GM23338 (cell line): ENCODE measurements around the gene HEYL. TPM values are rescaled to one million over a fixed set of nuclear protein-coding genes. Genes with fewer than 3 reads are reported as not detected.

Experiments
- ATAC-seq: fragments of 200-7000 bp; cut with Tn5 transposase; 3 replicates; pipeline ENCODE4 v1.9.1; 2020
- DNase-seq: peaks from one replicate; pipeline ENCODE4 v3.0.0-alpha.2; 2015; ENCODE audit warnings: low spot score
- H2AFZ ChIP-seq: fragments of 200-600 bp; sonication (generic); 2 replicates; pipeline ENCODE4 v1.8.0; 2016; ENCODE audit warnings: antibody characterized with exemption, mild to moderate bottlenecking, moderate library complexity
- H3F3A ChIP-seq: fragments of 200-600 bp; sonication (generic); replicated peaks from 2 replicates; pipeline ENCODE4 v1.8.0; 2017; ENCODE audit warnings: antibody characterized with exemption, mixed run types, low read depth
- H3K27ac ChIP-seq: fragments of 200-600 bp; sonication (generic); 2 replicates; pipeline ENCODE4 v1.6.1; 2016; ENCODE audit warnings: low read depth
- H3K27me3 ChIP-seq: fragments of 200-600 bp; sonication (generic); 2 replicates; pipeline ENCODE4 v1.8.0; 2016; ENCODE audit warnings: mild to moderate bottlenecking, mixed run types, moderate library complexity; ENCODE audit not compliant: insufficient read depth
- H3K36me3 ChIP-seq: fragments of 200-600 bp; sonication (generic); 2 replicates; pipeline ENCODE4 v1.8.0; 2016; ENCODE audit warnings: mild to moderate bottlenecking; ENCODE audit not compliant: insufficient read depth
- H3K4me1 ChIP-seq: fragments of 200-600 bp; sonication (generic); 2 replicates; pipeline ENCODE4 v1.8.0; 2016; ENCODE audit warnings: mild to moderate bottlenecking, moderate library complexity; ENCODE audit not compliant: insufficient read depth
- H3K4me2 ChIP-seq: fragments of 200-600 bp; sonication (generic); 2 replicates; pipeline ENCODE4 v1.7.1; 2017; ENCODE audit warnings: mixed run types
- H3K4me3 ChIP-seq: fragments of 200-600 bp; sonication (generic); 2 replicates; pipeline ENCODE4 v1.6.1; 2016; ENCODE audit warnings: mixed run types
- H3K79me2 ChIP-seq: fragments of 200-600 bp; sonication (generic); replicated peaks from 2 replicates; pipeline ENCODE4 v1.8.0; 2017; ENCODE audit warnings: mild to moderate bottlenecking; ENCODE audit not compliant: insufficient read depth
- H3K9me2 ChIP-seq: fragments of 200-600 bp; sonication (generic); 2 replicates; pipeline ENCODE4 v1.8.0; 2017; ENCODE audit not compliant: insufficient read depth
- H4K20me1 ChIP-seq: fragments of 200-600 bp; sonication (generic); replicated peaks from 2 replicates; pipeline ENCODE4 v1.8.0; 2017; ENCODE audit warnings: mild to moderate bottlenecking; ENCODE audit not compliant: insufficient read depth
- H3K27ac Mint-ChIP-seq: 2 replicates; pipeline ENCODE4 v1.8.0; 2020; ENCODE audit warnings: inconsistent platforms, mild to moderate bottlenecking, moderate library complexity, mixed read lengths
- H3K27me3 Mint-ChIP-seq: 3 replicates; pipeline ENCODE4 v1.8.0; 2022; ENCODE audit warnings: low read depth, mild to moderate bottlenecking, moderate library complexity, mixed read lengths, inconsistent platforms; ENCODE audit not compliant: insufficient read depth, poor library complexity
- H3K36me3 Mint-ChIP-seq: 3 replicates; pipeline ENCODE4 v1.8.0; 2021; ENCODE audit warnings: low read depth, mild to moderate bottlenecking, inconsistent platforms, moderate library complexity, mixed read lengths
- H3K4me1 Mint-ChIP-seq: 3 replicates; pipeline ENCODE4 v1.8.0; 2020; ENCODE audit warnings: mild to moderate bottlenecking, inconsistent platforms, mixed read lengths
- H3K4me3 Mint-ChIP-seq: 3 replicates; pipeline ENCODE4 v1.8.0; 2021; ENCODE audit warnings: moderate library complexity, mild to moderate bottlenecking, inconsistent platforms, mixed read lengths
- H3K9me3 Mint-ChIP-seq: 3 replicates; pipeline ENCODE4 v1.8.0; 2020; ENCODE audit warnings: moderate library complexity, mild to moderate bottlenecking, inconsistent platforms, mixed read lengths
- CREB1 ChIP-seq: fragments of 250-450 bp; sonication (Bioruptor Pico); IDR thresholded peaks from 2 replicates; pipeline ENCODE4 v1.5.0; 2020; ENCODE audit warnings: low read depth, mild to moderate bottlenecking, moderate library complexity
- EZH2 ChIP-seq: fragments of 200-600 bp; sonication (generic); IDR thresholded peaks from one replicate; pipeline ENCODE4 v1.8.0; 2017; ENCODE audit warnings: antibody characterized with exemption, mild to moderate bottlenecking, low read depth; ENCODE audit not compliant: unreplicated experiment
- EZH2phosphoT487 ChIP-seq: fragments of 200-600 bp; sonication (generic); IDR thresholded peaks from one replicate; pipeline ENCODE4 v1.8.1; 2018; ENCODE audit warnings: antibody characterized with exemption; ENCODE audit not compliant: unreplicated experiment
- JUNB ChIP-seq: IDR thresholded peaks from one replicate; pipeline ENCODE4 v1.6.1; 2016; ENCODE audit warnings: antibody characterized with exemption; ENCODE audit not compliant: unreplicated experiment
- NANOG ChIP-seq: IDR thresholded peaks from 2 replicates; pipeline ENCODE4 v1.6.1; 2016; ENCODE audit warnings: antibody characterized with exemption, borderline replicate concordance
- POLR2AphosphoS5 ChIP-seq: IDR thresholded peaks from 2 replicates; pipeline ENCODE4 v1.6.1; 2016; ENCODE audit warnings: antibody characterized with exemption, low read depth
- STAT1 ChIP-seq: IDR thresholded peaks from one replicate; pipeline ENCODE4 v1.6.1; 2016; ENCODE audit warnings: antibody characterized with exemption; ENCODE audit not compliant: unreplicated experiment
- ZNF114 ChIP-seq: fragments of 250-450 bp; sonication (Bioruptor Pico); IDR thresholded peaks from 2 replicates; pipeline ENCODE4 v1.5.0; 2020; ENCODE audit warnings: mild to moderate bottlenecking, moderate library complexity
- ZNF331 ChIP-seq: fragments of 250-450 bp; sonication (Bioruptor Pico); IDR thresholded peaks from 2 replicates; pipeline ENCODE4 v1.5.0; 2020; ENCODE audit warnings: low read depth, mild to moderate bottlenecking, moderate library complexity
- polyA plus RNA-seq: library from polyadenylated mRNA; unstranded; fragments of >200 nt; fragmentation: Nextera tagmentation; extraction: Ambion mirVana; gene quantifications from 2 replicates; pipeline ENCODE4 v1.2.1, GENCODE V29; 2016
- total RNA-seq: library from RNA; depleted of rRNA; stranded (reverse); fragments of >200 nt; shearing (Covaris generic); gene quantifications from 2 replicates; pipeline ENCODE4 v1.2.3, GENCODE V29; 2014
- TF ChIP-seq, protein P1 (sequence below): fragments of 250-450 bp; sonication (Bioruptor Pico); IDR thresholded peaks from 2 replicates; pipeline ENCODE4 v1.5.0; 2020; ENCODE audit warnings: mild to moderate bottlenecking, moderate library complexity
- TF ChIP-seq, protein P2 (sequence below), 2 experiments: fragments of 200-600 bp in 1 of 2; sonication (generic) in 1 of 2; conservative IDR thresholded peaks; 2 replicates each; pipeline versions ENCODE4 v1.5.1 to v1.6.1; 2016 to 2017; ENCODE audit warnings: antibody characterized with exemption in 2 of 2, low read depth in 2 of 2, mild to moderate bottlenecking in 2 of 2, moderate library complexity in 1 of 2
- TF ChIP-seq, protein P3 (sequence below): IDR thresholded peaks from 2 replicates; pipeline ENCODE4 v1.6.1; 2016; ENCODE audit warnings: antibody characterized with exemption
- TF ChIP-seq, protein P4 (sequence below): IDR thresholded peaks from one replicate; pipeline ENCODE4 v1.6.1; 2018; ENCODE audit warnings: antibody characterized with exemption; ENCODE audit not compliant: unreplicated experiment

Gene HEYL
- total and polyA plus RNA-seq, 2 experiments from 2014 or later = 1.6 to 4.5 TPM

DNA sequence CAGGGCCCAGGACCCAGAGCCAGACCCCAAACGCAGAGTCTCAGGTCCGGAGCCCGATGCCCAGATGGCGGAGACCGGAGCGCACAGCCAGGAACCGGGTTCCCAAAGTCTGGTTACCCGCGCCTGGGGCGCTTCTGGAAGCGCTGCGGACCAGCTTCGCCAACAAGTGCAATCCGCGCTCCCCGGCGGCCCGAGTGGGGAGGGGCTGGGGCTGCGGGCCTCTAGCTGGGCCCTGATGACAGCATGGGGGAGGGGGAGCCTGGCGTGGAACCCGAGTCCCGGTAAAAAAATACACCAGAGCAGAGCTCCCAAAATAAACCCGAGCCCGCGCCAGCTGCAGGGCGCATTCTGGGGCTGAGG lies 32.0 kb upstream of the HEYL start:
- Mint-ChIP-seq H3K4me1 (peaks cover 9% of the 10 kb centered on the region), H3K4me3 (peak overlapping the region; percentile 71), H3K27me3 (peaks cover 95% of the 10 kb centered on the region), H3K36me3 (no peaks in the 10 kb centered on the region), H3K9me3 (no peaks in the 10 kb centered on the region), H3K27ac (no peak overlapping the region)
- H3K36me3 ChIP-seq = no peaks in the 10 kb centered on the region
- peaks cover 98% of the 10 kb centered on the region for H3K27me3 ChIP-seq
- H3K4me2 ChIP-seq = peak overlapping the region; percentile 97
- TF ChIP-seq, protein P1, sequence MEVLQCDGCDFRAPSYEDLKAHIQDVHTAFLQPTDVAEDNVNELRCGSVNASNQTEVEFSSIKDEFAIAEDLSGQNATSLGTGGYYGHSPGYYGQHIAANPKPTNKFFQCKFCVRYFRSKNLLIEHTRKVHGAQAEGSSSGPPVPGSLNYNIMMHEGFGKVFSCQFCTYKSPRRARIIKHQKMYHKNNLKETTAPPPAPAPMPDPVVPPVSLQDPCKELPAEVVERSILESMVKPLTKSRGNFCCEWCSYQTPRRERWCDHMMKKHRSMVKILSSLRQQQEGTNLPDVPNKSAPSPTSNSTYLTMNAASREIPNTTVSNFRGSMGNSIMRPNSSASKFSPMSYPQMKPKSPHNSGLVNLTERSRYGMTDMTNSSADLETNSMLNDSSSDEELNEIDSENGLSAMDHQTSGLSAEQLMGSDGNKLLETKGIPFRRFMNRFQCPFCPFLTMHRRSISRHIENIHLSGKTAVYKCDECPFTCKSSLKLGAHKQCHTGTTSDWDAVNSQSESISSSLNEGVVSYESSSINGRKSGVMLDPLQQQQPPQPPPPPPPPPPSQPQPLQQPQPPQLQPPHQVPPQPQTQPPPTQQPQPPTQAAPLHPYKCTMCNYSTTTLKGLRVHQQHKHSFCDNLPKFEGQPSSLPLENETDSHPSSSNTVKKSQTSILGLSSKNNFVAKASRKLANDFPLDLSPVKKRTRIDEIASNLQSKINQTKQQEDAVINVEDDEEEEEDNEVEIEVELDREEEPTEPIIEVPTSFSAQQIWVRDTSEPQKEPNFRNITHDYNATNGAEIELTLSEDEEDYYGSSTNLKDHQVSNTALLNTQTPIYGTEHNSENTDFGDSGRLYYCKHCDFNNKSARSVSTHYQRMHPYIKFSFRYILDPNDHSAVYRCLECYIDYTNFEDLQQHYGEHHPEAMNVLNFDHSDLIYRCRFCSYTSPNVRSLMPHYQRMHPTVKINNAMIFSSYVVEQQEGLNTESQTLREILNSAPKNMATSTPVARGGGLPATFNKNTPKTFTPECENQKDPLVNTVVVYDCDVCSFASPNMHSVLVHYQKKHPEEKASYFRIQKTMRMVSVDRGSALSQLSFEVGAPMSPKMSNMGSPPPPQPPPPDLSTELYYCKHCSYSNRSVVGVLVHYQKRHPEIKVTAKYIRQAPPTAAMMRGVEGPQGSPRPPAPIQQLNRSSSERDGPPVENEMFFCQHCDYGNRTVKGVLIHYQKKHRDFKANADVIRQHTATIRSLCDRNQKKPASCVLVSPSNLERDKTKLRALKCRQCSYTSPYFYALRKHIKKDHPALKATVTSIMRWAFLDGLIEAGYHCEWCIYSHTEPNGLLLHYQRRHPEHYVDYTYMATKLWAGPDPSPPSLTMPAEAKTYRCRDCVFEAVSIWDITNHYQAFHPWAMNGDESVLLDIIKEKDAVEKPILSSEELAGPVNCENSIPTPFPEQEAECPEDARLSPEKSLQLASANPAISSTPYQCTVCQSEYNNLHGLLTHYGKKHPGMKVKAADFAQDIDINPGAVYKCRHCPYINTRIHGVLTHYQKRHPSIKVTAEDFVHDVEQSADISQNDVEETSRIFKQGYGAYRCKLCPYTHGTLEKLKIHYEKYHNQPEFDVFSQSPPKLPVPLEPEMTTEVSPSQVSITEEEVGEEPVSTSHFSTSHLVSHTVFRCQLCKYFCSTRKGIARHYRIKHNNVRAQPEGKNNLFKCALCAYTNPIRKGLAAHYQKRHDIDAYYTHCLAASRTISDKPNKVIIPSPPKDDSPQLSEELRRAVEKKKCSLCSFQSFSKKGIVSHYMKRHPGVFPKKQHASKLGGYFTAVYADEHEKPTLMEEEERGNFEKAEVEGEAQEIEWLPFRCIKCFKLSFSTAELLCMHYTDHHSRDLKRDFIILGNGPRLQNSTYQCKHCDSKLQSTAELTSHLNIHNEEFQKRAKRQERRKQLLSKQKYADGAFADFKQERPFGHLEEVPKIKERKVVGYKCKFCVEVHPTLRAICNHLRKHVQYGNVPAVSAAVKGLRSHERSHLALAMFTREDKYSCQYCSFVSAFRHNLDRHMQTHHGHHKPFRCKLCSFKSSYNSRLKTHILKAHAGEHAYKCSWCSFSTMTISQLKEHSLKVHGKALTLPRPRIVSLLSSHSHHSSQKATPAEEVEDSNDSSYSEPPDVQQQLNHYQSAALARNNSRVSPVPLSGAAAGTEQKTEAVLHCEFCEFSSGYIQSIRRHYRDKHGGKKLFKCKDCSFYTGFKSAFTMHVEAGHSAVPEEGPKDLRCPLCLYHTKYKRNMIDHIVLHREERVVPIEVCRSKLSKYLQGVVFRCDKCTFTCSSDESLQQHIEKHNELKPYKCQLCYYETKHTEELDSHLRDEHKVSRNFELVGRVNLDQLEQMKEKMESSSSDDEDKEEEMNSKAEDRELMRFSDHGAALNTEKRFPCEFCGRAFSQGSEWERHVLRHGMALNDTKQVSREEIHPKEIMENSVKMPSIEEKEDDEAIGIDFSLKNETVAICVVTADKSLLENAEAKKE (CRISPR knock-in tag) = no peak
- TF ChIP-seq ZNF331 (CRISPR knock-in tag) (no peak), CREB1 (CRISPR knock-in tag) (no peak), ZNF114 (CRISPR knock-in tag) (no peak), NANOG (no peak), EZH2phosphoT487 (no peak), POLR2AphosphoS5 (no peak), EZH2 (no peak), STAT1 (no peak), JUNB (no peak)
- TF ChIP-seq, protein P2, sequence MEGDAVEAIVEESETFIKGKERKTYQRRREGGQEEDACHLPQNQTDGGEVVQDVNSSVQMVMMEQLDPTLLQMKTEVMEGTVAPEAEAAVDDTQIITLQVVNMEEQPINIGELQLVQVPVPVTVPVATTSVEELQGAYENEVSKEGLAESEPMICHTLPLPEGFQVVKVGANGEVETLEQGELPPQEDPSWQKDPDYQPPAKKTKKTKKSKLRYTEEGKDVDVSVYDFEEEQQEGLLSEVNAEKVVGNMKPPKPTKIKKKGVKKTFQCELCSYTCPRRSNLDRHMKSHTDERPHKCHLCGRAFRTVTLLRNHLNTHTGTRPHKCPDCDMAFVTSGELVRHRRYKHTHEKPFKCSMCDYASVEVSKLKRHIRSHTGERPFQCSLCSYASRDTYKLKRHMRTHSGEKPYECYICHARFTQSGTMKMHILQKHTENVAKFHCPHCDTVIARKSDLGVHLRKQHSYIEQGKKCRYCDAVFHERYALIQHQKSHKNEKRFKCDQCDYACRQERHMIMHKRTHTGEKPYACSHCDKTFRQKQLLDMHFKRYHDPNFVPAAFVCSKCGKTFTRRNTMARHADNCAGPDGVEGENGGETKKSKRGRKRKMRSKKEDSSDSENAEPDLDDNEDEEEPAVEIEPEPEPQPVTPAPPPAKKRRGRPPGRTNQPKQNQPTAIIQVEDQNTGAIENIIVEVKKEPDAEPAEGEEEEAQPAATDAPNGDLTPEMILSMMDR (conservative IDR thresholded peaks at IDR 0.05; ENCODE audit: low read depth in 2 of 2) = no peak
- TF ChIP-seq, protein P3, sequence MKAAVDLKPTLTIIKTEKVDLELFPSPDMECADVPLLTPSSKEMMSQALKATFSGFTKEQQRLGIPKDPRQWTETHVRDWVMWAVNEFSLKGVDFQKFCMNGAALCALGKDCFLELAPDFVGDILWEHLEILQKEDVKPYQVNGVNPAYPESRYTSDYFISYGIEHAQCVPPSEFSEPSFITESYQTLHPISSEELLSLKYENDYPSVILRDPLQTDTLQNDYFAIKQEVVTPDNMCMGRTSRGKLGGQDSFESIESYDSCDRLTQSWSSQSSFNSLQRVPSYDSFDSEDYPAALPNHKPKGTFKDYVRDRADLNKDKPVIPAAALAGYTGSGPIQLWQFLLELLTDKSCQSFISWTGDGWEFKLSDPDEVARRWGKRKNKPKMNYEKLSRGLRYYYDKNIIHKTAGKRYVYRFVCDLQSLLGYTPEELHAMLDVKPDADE = no peak
- TF ChIP-seq, protein P4, sequence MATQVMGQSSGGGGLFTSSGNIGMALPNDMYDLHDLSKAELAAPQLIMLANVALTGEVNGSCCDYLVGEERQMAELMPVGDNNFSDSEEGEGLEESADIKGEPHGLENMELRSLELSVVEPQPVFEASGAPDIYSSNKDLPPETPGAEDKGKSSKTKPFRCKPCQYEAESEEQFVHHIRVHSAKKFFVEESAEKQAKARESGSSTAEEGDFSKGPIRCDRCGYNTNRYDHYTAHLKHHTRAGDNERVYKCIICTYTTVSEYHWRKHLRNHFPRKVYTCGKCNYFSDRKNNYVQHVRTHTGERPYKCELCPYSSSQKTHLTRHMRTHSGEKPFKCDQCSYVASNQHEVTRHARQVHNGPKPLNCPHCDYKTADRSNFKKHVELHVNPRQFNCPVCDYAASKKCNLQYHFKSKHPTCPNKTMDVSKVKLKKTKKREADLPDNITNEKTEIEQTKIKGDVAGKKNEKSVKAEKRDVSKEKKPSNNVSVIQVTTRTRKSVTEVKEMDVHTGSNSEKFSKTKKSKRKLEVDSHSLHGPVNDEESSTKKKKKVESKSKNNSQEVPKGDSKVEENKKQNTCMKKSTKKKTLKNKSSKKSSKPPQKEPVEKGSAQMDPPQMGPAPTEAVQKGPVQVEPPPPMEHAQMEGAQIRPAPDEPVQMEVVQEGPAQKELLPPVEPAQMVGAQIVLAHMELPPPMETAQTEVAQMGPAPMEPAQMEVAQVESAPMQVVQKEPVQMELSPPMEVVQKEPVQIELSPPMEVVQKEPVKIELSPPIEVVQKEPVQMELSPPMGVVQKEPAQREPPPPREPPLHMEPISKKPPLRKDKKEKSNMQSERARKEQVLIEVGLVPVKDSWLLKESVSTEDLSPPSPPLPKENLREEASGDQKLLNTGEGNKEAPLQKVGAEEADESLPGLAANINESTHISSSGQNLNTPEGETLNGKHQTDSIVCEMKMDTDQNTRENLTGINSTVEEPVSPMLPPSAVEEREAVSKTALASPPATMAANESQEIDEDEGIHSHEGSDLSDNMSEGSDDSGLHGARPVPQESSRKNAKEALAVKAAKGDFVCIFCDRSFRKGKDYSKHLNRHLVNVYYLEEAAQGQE = no peak
- no peaks in the 10 kb centered on the region for H3K9me2 ChIP-seq
- peak; percentile 63 for DNase-seq
- peak; percentile 56 for ATAC-seq
- H3K4me3 ChIP-seq = peak overlapping the region; percentile 67
- H2AFZ ChIP-seq = peak overlapping the region; percentile 89
- no peaks in the 10 kb centered on the region for H3K79me2 ChIP-seq
- H3F3A ChIP-seq = no peaks in the 10 kb centered on the region
- H3K4me1 ChIP-seq = peaks cover 5% of the 10 kb centered on the region; the same call in 1 of the 2 replicates
- peaks cover 13% of the 10 kb centered on the region; the same call in 1 of the 2 replicates for H4K20me1 ChIP-seq
- no peak overlapping the region for H3K27ac ChIP-seq
